Measurements from ENCODE around the gene NSFL1C. TPM values are rescaled to one million over a fixed set of nuclear protein-coding genes. Genes with fewer than 3 reads are reported as not detected.

NSFL1C gene
- total and polyA plus RNA-seq, 2 experiments from 2014 or later = 36.0 to 98.8 TPM

GRCh38 chr20:1443085-1443484 is 23.6 kb downstream of the NSFL1C start:
- no peak overlapping the region for H2AFZ ChIP-seq
- no peaks in the 10 kb centered on the region for H3K27me3 ChIP-seq
- H3K79me2 ChIP-seq = no peaks in the 10 kb centered on the region
- H3K4me3 ChIP-seq = no peak overlapping the region
- H3K9me2 ChIP-seq (replicated peaks; ENCODE audit: insufficient read depth) = no peaks in the 10 kb centered on the region
- H3K9me3 ChIP-seq (ENCODE audit: low read depth) = no peaks in the 10 kb centered on the region
- H3K4me2 ChIP-seq = no peak overlapping the region
- no peaks in the 10 kb centered on the region for H3K4me1 ChIP-seq (ENCODE audit: insufficient read depth)
- no peaks in the 10 kb centered on the region for H4K20me1 ChIP-seq (ENCODE audit: insufficient read depth, poor library complexity, severe bottlenecking)
- H3K27ac ChIP-seq = no peak overlapping the region
- no peak for DNase-seq (ENCODE audit: low spot score)
- 93% methylated on average over 5 of the region's 5 CpGs for WGBS (ENCODE audit: low lambda C conversion rate, missing lambda C conversion rate)
- H3K36me3 ChIP-seq (replicated peaks; ENCODE audit: insufficient read depth, low read depth) = no peaks in the 10 kb centered on the region
- TF ChIP-seq CTCF (IDR thresholded peaks at IDR 0.05; ENCODE audit: poor library complexity) (no peak), EZH2phosphoT487 (IDR thresholded peaks at IDR 0.05; ENCODE audit: low read depth, severe bottlenecking, unreplicated experiment) (no peak), EZH2 (IDR thresholded peaks at IDR 0.05; ENCODE audit: borderline replicate concordance) (no peak)

- no peak overlapping the region for H3K4me2 ChIP-seq
- no peaks in the 10 kb centered on the region for H4K20me1 ChIP-seq (ENCODE audit: insufficient read depth, poor library complexity, severe bottlenecking)
- H3K4me3 ChIP-seq = no peak overlapping the region
- H3K9me2 ChIP-seq (replicated peaks; ENCODE audit: insufficient read depth) = no peaks in the 10 kb centered on the region
- WGBS (ENCODE audit: low lambda C conversion rate, missing lambda C conversion rate) = 98% methylated on average over 2 of the region's 2 CpGs
- no peak overlapping the region for H3K27ac ChIP-seq
- no peak for DNase-seq (ENCODE audit: low spot score)
- H3K36me3 ChIP-seq (replicated peaks; ENCODE audit: insufficient read depth, low read depth) = no peaks in the 10 kb centered on the region
- no peaks in the 10 kb centered on the region for H3K9me3 ChIP-seq (ENCODE audit: low read depth)
- TF ChIP-seq EZH2phosphoT487 (IDR thresholded peaks at IDR 0.05; ENCODE audit: low read depth, severe bottlenecking, unreplicated experiment) = no peak
- TF ChIP-seq EZH2 (IDR thresholded peaks at IDR 0.05; ENCODE audit: borderline replicate concordance) = no peak
- no peak for TF ChIP-seq CTCF (IDR thresholded peaks at IDR 0.05; ENCODE audit: poor library complexity)
- H3K4me1 ChIP-seq (ENCODE audit: insufficient read depth) = no peaks in the 10 kb centered on the region
- H3K27me3 ChIP-seq = no peaks in the 10 kb centered on the region
- H3K79me2 ChIP-seq = no peaks in the 10 kb centered on the region
- no peak overlapping the region for H2AFZ ChIP-seq
Observed at GRCh38 chr20:1442304-1442703, 24.3 kb downstream of the NSFL1C start.

GRCh38 chr20:1441133-1441532 is 25.5 kb downstream of the NSFL1C start:
- Histone ChIP-seq H3K4me1 (ENCODE audit: insufficient read depth) (no peaks in the 10 kb centered on the region), H2AFZ (no peak overlapping the region), H3K79me2 (no peaks in the 10 kb centered on the region), H3K4me3 (no peak overlapping the region), H3K9me3 (ENCODE audit: low read depth) (no peaks in the 10 kb centered on the region), H3K9me2 (replicated peaks; ENCODE audit: insufficient read depth) (no peaks in the 10 kb centered on the region), H3K27ac (no peak overlapping the region), H4K20me1 (ENCODE audit: insufficient read depth, poor library complexity, severe bottlenecking) (no peaks in the 10 kb centered on the region), H3K27me3 (no peaks in the 10 kb centered on the region), H3K36me3 (replicated peaks; ENCODE audit: insufficient read depth, low read depth) (no peaks in the 10 kb centered on the region), H3K4me2 (no peak overlapping the region)
- 100% methylated on average over 3 of the region's 3 CpGs for WGBS (ENCODE audit: low lambda C conversion rate, missing lambda C conversion rate)
- TF ChIP-seq CTCF (IDR thresholded peaks at IDR 0.05; ENCODE audit: poor library complexity) = no peak
- no peak for DNase-seq (ENCODE audit: low spot score)

- Histone ChIP-seq H3K27ac (no peak overlapping the region), H2AFZ (no peak overlapping the region), H4K20me1 (ENCODE audit: insufficient read depth, poor library complexity, severe bottlenecking) (no peaks in the 10 kb centered on the region), H3K4me3 (no peak overlapping the region), H3K79me2 (no peaks in the 10 kb centered on the region), H3K9me3 (ENCODE audit: low read depth) (no peaks in the 10 kb centered on the region), H3K4me1 (ENCODE audit: insufficient read depth) (no peaks in the 10 kb centered on the region), H3K36me3 (replicated peaks; ENCODE audit: insufficient read depth, low read depth) (no peaks in the 10 kb centered on the region), H3K9me2 (replicated peaks; ENCODE audit: insufficient read depth) (no peaks in the 10 kb centered on the region), H3K4me2 (no peak overlapping the region), H3K27me3 (no peaks in the 10 kb centered on the region)
- WGBS (ENCODE audit: low lambda C conversion rate, missing lambda C conversion rate) = 89% methylated on average over 6 of the region's 6 CpGs
- no peak for TF ChIP-seq EZH2phosphoT487 (IDR thresholded peaks at IDR 0.05; ENCODE audit: low read depth, severe bottlenecking, unreplicated experiment)
- DNase-seq (ENCODE audit: low spot score) = no peak
Observed at GRCh38 chr20:1440024-1440423, 26.6 kb downstream of the NSFL1C start.

Data from hepatocyte (in vitro differentiated cells).